Nucleus accumbens (tissue), 56 donors: ENCODE data around the gene PQBP1.
A peak's percentile ranks its signal among the peaks of the same experiment; 100 is the strongest.

Experiments used
- DNase-seq, 56 donors: peaks; one replicate each; lab custom pipeline; 2025; lab: John Stamatoyannopoulos, UW

The PQBP1 gene

GRCh38 chrX:48919947-48920717, 22.4 kb downstream of the PQBP1 start:
- DNase-seq, result no peak

- DNase-seq, result no peak
These were observed 23.0 kb downstream of the PQBP1 start for GRCh38 chrX:48920718-48921104.

- no peak for DNase-seq
These were observed 26.0 kb downstream of the PQBP1 start for GRCh38 chrX:48923771-48924170.

- DNase-seq, result no peak
These were observed 26.5 kb downstream of the PQBP1 start for GRCh38 chrX:48924270-48924669.

- no peak for DNase-seq
These were observed 29.4 kb downstream of the PQBP1 start for GRCh38 chrX:48927123-48927522.

- no peak for DNase-seq
These were observed 30.1 kb downstream of the PQBP1 start for GRCh38 chrX:48927736-48928382.

- no peak for DNase-seq
These were observed 36.0 kb downstream of the PQBP1 start for GRCh38 chrX:48933757-48934156.

GRCh38 chrX:48934581-48935300, 37.0 kb downstream of the PQBP1 start:
- DNase-seq, result no peak

GRCh38 chrX:48935301-48935670, 37.6 kb downstream of the PQBP1 start:
- no peak for DNase-seq

GRCh38 chrX:48936429-48937053, 38.8 kb downstream of the PQBP1 start:
- no peak for DNase-seq

GRCh38 chrX:48937054-48937907, 39.6 kb downstream of the PQBP1 start:
- peak in 15 of 56 donors; percentile 0 to 20 (median 4) for DNase-seq

GRCh38 chrX:48938721-48939425, 41.1 kb downstream of the PQBP1 start:
- DNase-seq, result no peak

- DNase-seq, result no peak
These were observed 41.9 kb downstream of the PQBP1 start for GRCh38 chrX:48939524-48940228.

GRCh38 chrX:48940404-48940955, 42.8 kb downstream of the PQBP1 start:
- DNase-seq, result no peak

GRCh38 chrX:48942895-48943294, 45.2 kb downstream of the PQBP1 start:
- DNase-seq, result no peak

GRCh38 chrX:48945517-48946348, 48.0 kb downstream of the PQBP1 start:
- DNase-seq, result peak in 23 of 56 donors; percentile 0 to 54 (median 10)

GRCh38 chrX:48948589-48948988, 50.9 kb downstream of the PQBP1 start:
- DNase-seq, result no peak
